C4-2B (cell line): ENCODE results near the gene SESN1.
"Not testable (repeated sequence)": the region's sequence is repeated elsewhere in the genome, so short reads cannot be mapped to it uniquely, and the experiment has no call there.

ENCODE experiments used
- H3K27ac ChIP-seq: fragments of 450-650 bp; 2 replicates; pipeline ENCODE4 v1.5.1; 2017
- CTCF ChIP-seq: fragments of 450-650 bp; conservative IDR thresholded peaks from 2 replicates; pipeline ENCODE4 v1.5.1; 2017; ENCODE audit warnings: mild to moderate bottlenecking
- ZFX ChIP-seq: fragments of 450-650 bp; IDR thresholded peaks from 2 replicates; pipeline ENCODE4 v1.6.1; 2017

The SESN1 gene

GRCh38 chr6:109121411-109121810 is 26.8 kb upstream of the SESN1 start:
- no peak for TF ChIP-seq ZFX
- TF ChIP-seq CTCF: no peak
- no peak overlapping the region for H3K27ac ChIP-seq

- no peak for TF ChIP-seq ZFX
- TF ChIP-seq CTCF: no peak
- no peak overlapping the region for H3K27ac ChIP-seq
Observed at GRCh38 chr6:109118871-109119354, 24.3 kb upstream of the SESN1 start.

GRCh38 chr6:109118337-109118736 is 23.7 kb upstream of the SESN1 start:
- H3K27ac ChIP-seq: no peak overlapping the region
- TF ChIP-seq CTCF (no peak), ZFX (no peak)

GRCh38 chr6:109117346-109118035 is 22.8 kb upstream of the SESN1 start:
- TF ChIP-seq ZFX (no peak), CTCF (no peak)
- H3K27ac ChIP-seq: no peak overlapping the region

GRCh38 chr6:109112663-109113062 is 18.0 kb upstream of the SESN1 start:
- H3K27ac ChIP-seq: not testable (repeated sequence)

- not testable (repeated sequence) for H3K27ac ChIP-seq
Observed at GRCh38 chr6:109109663-109110062, 15.0 kb upstream of the SESN1 start.

- no peak for TF ChIP-seq CTCF
- no peak for TF ChIP-seq ZFX
- no peak overlapping the region for H3K27ac ChIP-seq
Observed at GRCh38 chr6:109105681-109106080, 11.0 kb upstream of the SESN1 start.

GRCh38 chr6:109104512-109104911 is 9.9 kb upstream of the SESN1 start:
- H3K27ac ChIP-seq: no peak overlapping the region
- TF ChIP-seq CTCF (no peak), ZFX (no peak)
